Astrocyte of the cerebellum (primary cell): ENCODE data around the gene VCX2.
"Not testable (repeated sequence)": the region's sequence is repeated elsewhere in the genome, so short reads cannot be mapped to it uniquely, and the experiment has no call there.

ENCODE experiments used
- DNase-seq: peaks from one replicate; pipeline ENCODE4 v3.0.0-alpha.2; 2011; ENCODE audit warnings: low read depth
- H3K4me3 ChIP-seq: 2 replicates; pipeline ENCODE4 v1.5.1; 2011; ENCODE audit warnings: mild to moderate bottlenecking, low read depth, low read length, moderate library complexity
- in situ Hi-C: cut with HindIII; loops from 2 replicates; pipeline ENCODE4 v1.10.0; 2017; ENCODE audit warnings: low sequenced_read_pairs
- TF ChIP-seq, protein P1 (sequence below): IDR thresholded peaks from 2 replicates; pipeline ENCODE4 v1.5.1; 2012; ENCODE audit warnings: low read length, low read depth, moderate library complexity, mild to moderate bottlenecking; ENCODE audit errors: missing control alignments

VCX2 gene

DNA sequence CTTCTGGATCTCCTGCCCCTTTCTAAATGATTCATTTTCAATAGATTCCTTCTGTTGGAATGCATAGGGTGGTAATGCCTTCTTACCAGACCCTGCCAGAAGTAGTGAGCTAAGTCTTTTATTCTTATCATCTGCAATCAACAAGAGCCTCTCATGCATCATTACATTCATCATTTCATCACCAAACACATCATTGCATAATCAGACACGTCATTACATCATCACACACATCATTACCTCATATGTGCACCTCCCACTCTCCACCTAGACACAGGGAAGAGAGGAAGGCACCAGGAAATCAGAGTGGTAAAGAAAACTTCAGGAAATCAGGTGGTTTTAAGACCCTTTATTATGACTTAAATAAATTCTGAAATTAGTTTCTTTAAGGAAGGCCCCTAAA is 45.0 kb downstream of the VCX2 start:
- in situ Hi-C loops: no loop called here
- TF ChIP-seq, protein P1, sequence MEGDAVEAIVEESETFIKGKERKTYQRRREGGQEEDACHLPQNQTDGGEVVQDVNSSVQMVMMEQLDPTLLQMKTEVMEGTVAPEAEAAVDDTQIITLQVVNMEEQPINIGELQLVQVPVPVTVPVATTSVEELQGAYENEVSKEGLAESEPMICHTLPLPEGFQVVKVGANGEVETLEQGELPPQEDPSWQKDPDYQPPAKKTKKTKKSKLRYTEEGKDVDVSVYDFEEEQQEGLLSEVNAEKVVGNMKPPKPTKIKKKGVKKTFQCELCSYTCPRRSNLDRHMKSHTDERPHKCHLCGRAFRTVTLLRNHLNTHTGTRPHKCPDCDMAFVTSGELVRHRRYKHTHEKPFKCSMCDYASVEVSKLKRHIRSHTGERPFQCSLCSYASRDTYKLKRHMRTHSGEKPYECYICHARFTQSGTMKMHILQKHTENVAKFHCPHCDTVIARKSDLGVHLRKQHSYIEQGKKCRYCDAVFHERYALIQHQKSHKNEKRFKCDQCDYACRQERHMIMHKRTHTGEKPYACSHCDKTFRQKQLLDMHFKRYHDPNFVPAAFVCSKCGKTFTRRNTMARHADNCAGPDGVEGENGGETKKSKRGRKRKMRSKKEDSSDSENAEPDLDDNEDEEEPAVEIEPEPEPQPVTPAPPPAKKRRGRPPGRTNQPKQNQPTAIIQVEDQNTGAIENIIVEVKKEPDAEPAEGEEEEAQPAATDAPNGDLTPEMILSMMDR: no peak
- no peak for DNase-seq
- H3K4me3 ChIP-seq: no peak overlapping the region

DNA sequence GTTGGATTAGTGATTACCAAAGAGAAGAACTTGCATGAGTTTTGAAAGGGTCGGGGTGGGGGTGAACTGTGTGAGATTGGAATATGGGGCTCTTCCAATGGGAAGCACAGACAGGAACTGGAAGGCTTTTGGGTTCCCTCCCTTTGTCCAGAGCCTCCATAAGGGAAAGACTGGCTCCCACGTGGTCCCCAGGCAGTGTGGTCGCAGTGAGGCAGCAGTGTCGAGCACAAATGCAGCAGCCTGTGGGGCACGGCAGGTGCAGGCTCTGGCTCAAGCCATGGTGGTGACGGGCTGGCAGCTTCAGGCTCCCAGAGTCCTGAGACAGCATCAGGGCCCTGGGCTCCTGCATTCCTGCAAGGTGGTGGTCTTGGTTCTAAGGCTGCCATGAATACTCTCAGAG is 45.5 kb downstream of the VCX2 start:
- H3K4me3 ChIP-seq: no peak overlapping the region
- TF ChIP-seq, protein P1: no peak
- in situ Hi-C loops: no loop called here
- no peak for DNase-seq

DNA sequence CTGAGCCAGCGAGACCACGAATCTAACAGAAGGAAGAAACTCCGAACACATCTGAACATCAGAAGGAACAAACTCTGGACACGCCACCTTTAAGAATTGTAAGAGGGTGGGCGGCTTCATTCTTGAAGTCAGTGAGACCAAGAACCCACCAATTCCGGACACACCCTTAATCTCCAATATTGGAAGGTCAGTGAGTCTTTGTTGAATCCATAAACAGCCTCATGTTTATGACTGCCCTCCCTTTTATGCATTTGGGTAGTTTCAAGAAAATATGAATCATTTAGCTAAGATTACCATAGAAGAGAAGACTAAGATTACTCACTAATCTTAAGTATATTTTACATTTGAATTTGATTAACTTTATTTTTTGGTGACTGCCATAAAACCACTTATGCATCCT is 48.5 kb downstream of the VCX2 start:
- H3K4me3 ChIP-seq: no peak overlapping the region
- DNase-seq: no peak
- in situ Hi-C loops: no loop called here
- TF ChIP-seq, protein P1: no peak

DNA sequence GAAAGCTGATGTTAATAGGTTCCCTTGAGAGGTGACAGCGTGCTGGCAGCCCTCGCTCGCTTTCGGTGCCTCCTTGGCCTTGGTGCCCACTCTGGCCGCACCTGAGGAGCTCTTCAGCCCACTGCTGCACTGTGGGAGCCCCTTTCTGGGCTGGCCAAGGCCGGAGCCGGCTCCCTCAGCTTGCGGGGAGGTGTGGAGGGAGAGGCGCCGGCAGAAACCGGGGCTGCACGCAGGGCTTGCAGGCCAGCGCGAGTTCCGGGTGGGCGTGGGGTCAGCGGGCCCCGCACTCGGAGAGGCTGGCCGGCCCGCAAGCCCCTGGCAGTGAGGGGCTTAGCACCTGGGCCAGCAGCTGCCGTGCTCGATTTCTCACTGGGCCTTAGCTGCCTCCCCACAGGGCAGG is 49.7 kb downstream of the VCX2 start:
- DNase-seq, in situ Hi-C loops, H3K4me3 ChIP-seq: not testable (repeated sequence)
